HG03103 (cell line): ENCODE measurements around the gene POLRMT.
"Not testable (repeated sequence)": the region's sequence is repeated elsewhere in the genome, so short reads cannot be mapped to it uniquely, and the experiment has no call there.

ENCODE experiments used
- ATAC-seq: cut with Tn5 transposase; IDR thresholded peaks from one replicate; pipeline ENCODE4 v1.9.1; 2021; ENCODE audit warnings: low read depth; ENCODE audit not compliant: unreplicated experiment

POLRMT gene

GRCh38 chr19:597406-598315 is 35.7 kb downstream of the POLRMT start:
- no peak for ATAC-seq

GRCh38 chr19:596263-596655 is 37.1 kb downstream of the POLRMT start:
- no peak for ATAC-seq

- ATAC-seq, result no peak
Observed at GRCh38 chr19:595326-596262, 37.7 kb downstream of the POLRMT start.

- ATAC-seq, result no peak
Observed at GRCh38 chr19:594265-594870, 39.0 kb downstream of the POLRMT start.

GRCh38 chr19:593505-593904 is 39.8 kb downstream of the POLRMT start:
- no peak for ATAC-seq

- no peak for ATAC-seq
Observed at GRCh38 chr19:593055-593454, 40.3 kb downstream of the POLRMT start.

- no peak for ATAC-seq
Observed at GRCh38 chr19:592101-592500, 41.2 kb downstream of the POLRMT start.

GRCh38 chr19:591099-591958 is 42.0 kb downstream of the POLRMT start:
- ATAC-seq, result no peak

- no peak for ATAC-seq
Observed at GRCh38 chr19:590750-591098, 42.6 kb downstream of the POLRMT start.

- ATAC-seq, result no peak
Observed at GRCh38 chr19:590396-590745, 43.0 kb downstream of the POLRMT start.

GRCh38 chr19:589693-590395 is 43.5 kb downstream of the POLRMT start, which contains the start of gene HCN2:
Gene HCN2 (plus strand): TSS chr19:589881. CDS start chr19:589946, 65 bp downstream.
- ATAC-seq, result no peak

GRCh38 chr19:588741-589692 is 44.3 kb downstream of the POLRMT start:
- ATAC-seq, result no peak

GRCh38 chr19:588093-588740 is 45.1 kb downstream of the POLRMT start:
- ATAC-seq, result no peak

- ATAC-seq, result no peak
Observed at GRCh38 chr19:585551-586110, 47.7 kb downstream of the POLRMT start.

- not testable (repeated sequence) for ATAC-seq
Observed at GRCh38 chr19:585146-585545, 48.2 kb downstream of the POLRMT start.

- ATAC-seq, result no peak
Observed at GRCh38 chr19:584240-585001, 48.9 kb downstream of the POLRMT start.

GRCh38 chr19:583968-584239 is 49.4 kb downstream of the POLRMT start:
- ATAC-seq, result no peak
